ENCODE results near the gene GDA.

GDA gene

GRCh38 chr9:72292256-72292682 is 143.0 kb downstream of the GDA start:
- Histone ChIP-seq H3K27me3 (replicated peaks; ENCODE audit: control insufficient read depth, insufficient read depth, low read length) (no peaks in the 10 kb centered on the region), H3K4me3 (replicated peaks; ENCODE audit: low read depth, low read length) (no peak overlapping the region), H3K36me3 (ENCODE audit: control insufficient read depth, insufficient read depth, low read length) (no peaks in the 10 kb centered on the region)
- DNase-seq (ENCODE audit: extremely low read depth, insufficient read length) = no peak
- TF ChIP-seq CTCF (IDR thresholded peaks at IDR 0.05; ENCODE audit: insufficient read depth, low read length, poor library complexity, severe bottlenecking) = peak; percentile 38

DNA sequence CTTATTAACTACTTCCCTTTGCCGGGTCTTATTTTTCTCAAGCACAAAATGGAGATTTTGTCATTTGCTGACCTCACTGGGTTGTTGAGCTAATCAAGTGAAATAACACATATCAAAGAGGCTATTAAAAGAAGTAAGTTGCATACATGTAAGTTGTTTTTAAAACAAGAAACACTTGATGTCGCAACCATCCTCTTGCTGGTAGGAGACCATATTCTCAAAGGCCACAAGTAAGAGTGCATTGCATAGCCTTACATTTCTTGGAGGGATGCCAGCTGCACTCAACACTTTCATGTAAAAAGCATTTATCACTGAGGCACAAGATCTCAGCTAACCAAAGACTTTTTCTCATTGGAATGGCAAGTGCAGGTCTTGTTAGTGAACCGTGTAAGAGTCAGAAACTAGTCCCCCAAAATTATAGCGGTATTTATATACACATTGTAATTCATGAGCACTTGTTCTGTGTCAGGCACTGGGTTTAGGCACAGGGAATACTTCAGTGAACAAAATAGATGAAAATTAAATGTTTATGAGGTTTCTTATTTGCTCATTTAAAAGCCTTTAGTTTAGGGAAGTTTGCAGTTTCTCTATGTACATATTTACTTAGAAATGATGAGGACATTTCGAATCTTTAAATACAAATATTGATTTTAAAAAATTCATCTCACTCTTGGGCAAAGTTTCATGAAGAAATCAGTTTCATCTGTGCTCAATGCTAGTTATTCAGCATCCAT is 143.8 kb downstream of the GDA start:
- no peak overlapping the region for H3K4me3 ChIP-seq (replicated peaks; ENCODE audit: low read depth, low read length)
- H3K36me3 ChIP-seq (ENCODE audit: control insufficient read depth, insufficient read depth, low read length) = no peaks in the 10 kb centered on the region
- no peak for DNase-seq (ENCODE audit: extremely low read depth, insufficient read length)
- no peak for TF ChIP-seq CTCF (IDR thresholded peaks at IDR 0.05; ENCODE audit: insufficient read depth, low read length, poor library complexity, severe bottlenecking)
- H3K27me3 ChIP-seq (replicated peaks; ENCODE audit: control insufficient read depth, insufficient read depth, low read length) = no peaks in the 10 kb centered on the region

- Histone ChIP-seq H3K4me3 (replicated peaks; ENCODE audit: low read depth, low read length) (no peak overlapping the region), H3K36me3 (ENCODE audit: control insufficient read depth, insufficient read depth, low read length) (no peaks in the 10 kb centered on the region), H3K27me3 (replicated peaks; ENCODE audit: control insufficient read depth, insufficient read depth, low read length) (no peaks in the 10 kb centered on the region)
- no peak for TF ChIP-seq CTCF (IDR thresholded peaks at IDR 0.05; ENCODE audit: insufficient read depth, low read length, poor library complexity, severe bottlenecking)
- no peak for DNase-seq (ENCODE audit: extremely low read depth, insufficient read length)
These were observed 145.7 kb downstream of the GDA start for GRCh38 chr9:72294936-72295335.

- Histone ChIP-seq H3K27me3 (replicated peaks; ENCODE audit: control insufficient read depth, insufficient read depth, low read length) (no peaks in the 10 kb centered on the region), H3K4me3 (replicated peaks; ENCODE audit: low read depth, low read length) (no peak overlapping the region), H3K36me3 (ENCODE audit: control insufficient read depth, insufficient read depth, low read length) (no peaks in the 10 kb centered on the region)
- no peak for DNase-seq (ENCODE audit: extremely low read depth, insufficient read length)
- no peak for TF ChIP-seq CTCF (IDR thresholded peaks at IDR 0.05; ENCODE audit: insufficient read depth, low read length, poor library complexity, severe bottlenecking)
These were observed 148.3 kb downstream of the GDA start for GRCh38 chr9:72297516-72297915.

GRCh38 chr9:72299017-72299603 is 149.9 kb downstream of the GDA start:
- DNase-seq (ENCODE audit: extremely low read depth, insufficient read length) = no peak
- Histone ChIP-seq H3K36me3 (ENCODE audit: control insufficient read depth, insufficient read depth, low read length) (no peaks in the 10 kb centered on the region), H3K4me3 (replicated peaks; ENCODE audit: low read depth, low read length) (no peak overlapping the region), H3K27me3 (replicated peaks; ENCODE audit: control insufficient read depth, insufficient read depth, low read length) (no peaks in the 10 kb centered on the region)
- no peak for TF ChIP-seq CTCF (IDR thresholded peaks at IDR 0.05; ENCODE audit: insufficient read depth, low read length, poor library complexity, severe bottlenecking)

All from GM06990 (cell line).